Measurements from ENCODE around the gene KRTAP2-2. TPM values are rescaled to one million over a fixed set of nuclear protein-coding genes. Genes with fewer than 3 reads are reported as not detected.
"Not testable (repeated sequence)": the region's sequence is repeated elsewhere in the genome, so short reads cannot be mapped to it uniquely, and the experiment has no call there.

KRTAP2-2 gene
- total and polyA plus RNA-seq, 9 donors: not detected

- H3K27me3 ChIP-seq (ENCODE audit: control insufficient read depth, insufficient read depth, low read length); H3K27ac ChIP-seq (ENCODE audit: low read length); H3K9me3 ChIP-seq (replicated peaks; ENCODE audit: control insufficient read depth, low read depth, low read length); DNase-seq; H3K36me3 ChIP-seq (ENCODE audit: control insufficient read depth, insufficient read depth, low read length); H3K4me1 ChIP-seq (ENCODE audit: control insufficient read depth, insufficient read depth, low read length); H3K4me3 ChIP-seq (ENCODE audit: low read length): not testable (repeated sequence)
- WGBS (ENCODE audit: insufficient coverage): 72% methylated on average over 10 of the region's 14 CpGs
These were observed 29.2 kb upstream of the KRTAP2-2 start, which contains the start of gene KRTAP4-7 for GRCh38 chr17:41084100-41084856. KRTAP4-7 (plus strand) TSS chr17:41084150; CDS start chr17:41084207, 57 bp downstream.

GRCh38 chr17:41083427-41083826 lies 28.4 kb upstream of the KRTAP2-2 start:
- H3K9me3 ChIP-seq (replicated peaks; ENCODE audit: control insufficient read depth, low read depth, low read length); H3K4me1 ChIP-seq (ENCODE audit: control insufficient read depth, insufficient read depth, low read length); H3K27me3 ChIP-seq (ENCODE audit: control insufficient read depth, insufficient read depth, low read length); H3K4me3 ChIP-seq (ENCODE audit: low read length); H3K36me3 ChIP-seq (ENCODE audit: control insufficient read depth, insufficient read depth, low read length); H3K27ac ChIP-seq (ENCODE audit: low read length); DNase-seq: not testable (repeated sequence)
- WGBS (ENCODE audit: insufficient coverage): no CpG with 5 or more reads among the region's 2 CpGs

GRCh38 chr17:41082626-41083025 lies 27.6 kb upstream of the KRTAP2-2 start:
- H3K27ac ChIP-seq (ENCODE audit: low read length): no peak overlapping the region
- no peaks in the 10 kb centered on the region for H3K27me3 ChIP-seq (ENCODE audit: control insufficient read depth, insufficient read depth, low read length)
- WGBS (ENCODE audit: insufficient coverage): 75% methylated on average over 1 of the region's 4 CpGs
- H3K9me3 ChIP-seq (replicated peaks; ENCODE audit: control insufficient read depth, low read depth, low read length): no peaks in the 10 kb centered on the region
- H3K4me1 ChIP-seq (ENCODE audit: control insufficient read depth, insufficient read depth, low read length): no peaks in the 10 kb centered on the region
- no peak overlapping the region for H3K4me3 ChIP-seq (ENCODE audit: low read length)
- DNase-seq: no peak
- no peaks in the 10 kb centered on the region for H3K36me3 ChIP-seq (ENCODE audit: control insufficient read depth, insufficient read depth, low read length)

- no peak for DNase-seq
- Histone ChIP-seq H3K27ac (ENCODE audit: low read length) (no peak overlapping the region), H3K36me3 (ENCODE audit: control insufficient read depth, insufficient read depth, low read length) (no peaks in the 10 kb centered on the region), H3K27me3 (ENCODE audit: control insufficient read depth, insufficient read depth, low read length) (no peaks in the 10 kb centered on the region), H3K4me3 (ENCODE audit: low read length) (no peak overlapping the region), H3K9me3 (replicated peaks; ENCODE audit: control insufficient read depth, low read depth, low read length) (no peaks in the 10 kb centered on the region), H3K4me1 (ENCODE audit: control insufficient read depth, insufficient read depth, low read length) (no peaks in the 10 kb centered on the region)
These were observed 21.8 kb upstream of the KRTAP2-2 start for GRCh38 chr17:41076788-41077187.

GRCh38 chr17:41073676-41074075 lies 18.6 kb upstream of the KRTAP2-2 start:
- no peak for DNase-seq
- no peak overlapping the region for H3K4me3 ChIP-seq (ENCODE audit: low read length)

GRCh38 chr17:41071606-41072360 lies 16.8 kb upstream of the KRTAP2-2 start:
- H3K27ac ChIP-seq (ENCODE audit: low read length): no peak overlapping the region
- peak; percentile 17 for DNase-seq
- H3K4me3 ChIP-seq (ENCODE audit: low read length): no peak overlapping the region
- no peaks in the 10 kb centered on the region for H3K4me1 ChIP-seq (ENCODE audit: control insufficient read depth, insufficient read depth, low read length)
- 71% methylated on average over 3 of the region's 5 CpGs for WGBS (ENCODE audit: insufficient coverage)
- no peaks in the 10 kb centered on the region for H3K36me3 ChIP-seq (ENCODE audit: control insufficient read depth, insufficient read depth, low read length)
- no peaks in the 10 kb centered on the region for H3K9me3 ChIP-seq (replicated peaks; ENCODE audit: control insufficient read depth, low read depth, low read length)
- no peaks in the 10 kb centered on the region for H3K27me3 ChIP-seq (ENCODE audit: control insufficient read depth, insufficient read depth, low read length)

More at GRCh38 chr17:41073676-41074075, 18.6 kb upstream of the KRTAP2-2 start:
- Histone ChIP-seq H3K27me3 (ENCODE audit: control insufficient read depth, insufficient read depth, low read length) (no peaks in the 10 kb centered on the region), H3K36me3 (ENCODE audit: control insufficient read depth, insufficient read depth, low read length) (no peaks in the 10 kb centered on the region), H3K9me3 (replicated peaks; ENCODE audit: control insufficient read depth, low read depth, low read length) (no peaks in the 10 kb centered on the region), H3K27ac (ENCODE audit: low read length) (no peak overlapping the region), H3K4me1 (ENCODE audit: control insufficient read depth, insufficient read depth, low read length) (no peaks in the 10 kb centered on the region)
- no CpG with 5 or more reads among the region's 2 CpGs for WGBS (ENCODE audit: insufficient coverage)

- WGBS (ENCODE audit: insufficient coverage): 75% methylated on average over 1 of the region's 3 CpGs
These were observed 14.0 kb upstream of the KRTAP2-2 start for GRCh38 chr17:41069031-41069430.

GRCh38 chr17:41067281-41067680 lies 12.3 kb upstream of the KRTAP2-2 start:
- Histone ChIP-seq H3K4me1 (ENCODE audit: control insufficient read depth, insufficient read depth, low read length) (no peaks in the 10 kb centered on the region), H3K36me3 (ENCODE audit: control insufficient read depth, insufficient read depth, low read length) (no peaks in the 10 kb centered on the region), H3K4me3 (ENCODE audit: low read length) (no peak overlapping the region), H3K27me3 (ENCODE audit: control insufficient read depth, insufficient read depth, low read length) (no peaks in the 10 kb centered on the region), H3K27ac (ENCODE audit: low read length) (no peak overlapping the region), H3K9me3 (replicated peaks; ENCODE audit: control insufficient read depth, low read depth, low read length) (no peaks in the 10 kb centered on the region)
- DNase-seq: no peak

More at GRCh38 chr17:41069031-41069430, 14.0 kb upstream of the KRTAP2-2 start:
- Histone ChIP-seq H3K4me3 (ENCODE audit: low read length) (no peak overlapping the region), H3K27ac (ENCODE audit: low read length) (no peak overlapping the region), H3K27me3 (ENCODE audit: control insufficient read depth, insufficient read depth, low read length) (no peaks in the 10 kb centered on the region), H3K9me3 (replicated peaks; ENCODE audit: control insufficient read depth, low read depth, low read length) (no peaks in the 10 kb centered on the region), H3K36me3 (ENCODE audit: control insufficient read depth, insufficient read depth, low read length) (no peaks in the 10 kb centered on the region), H3K4me1 (ENCODE audit: control insufficient read depth, insufficient read depth, low read length) (no peaks in the 10 kb centered on the region)
- DNase-seq: no peak

- H3K27ac ChIP-seq (ENCODE audit: low read length): no peak within 1 kb of the TSS
- no peak within 1 kb of the TSS for H3K4me3 ChIP-seq (ENCODE audit: low read length)
- no peaks in the 10 kb centered on the region for H3K4me1 ChIP-seq (ENCODE audit: control insufficient read depth, insufficient read depth, low read length)
- whole genome bisulfite sequencing (ENCODE audit: insufficient coverage): 67% methylated on average over 1 of the region's 6 CpGs
- no peaks in the 10 kb centered on the region for H3K27me3 ChIP-seq (ENCODE audit: control insufficient read depth, insufficient read depth, low read length)
- H3K9me3 ChIP-seq (replicated peaks; ENCODE audit: control insufficient read depth, low read depth, low read length): no peaks in the 10 kb centered on the region
- no peaks in the 10 kb centered on the region for H3K36me3 ChIP-seq (ENCODE audit: control insufficient read depth, insufficient read depth, low read length)
- no peak for DNase-seq
These were observed 11.0 kb upstream of the KRTAP2-2 start, which contains the start of gene KRTAP2-4 for GRCh38 chr17:41065829-41066624. KRTAP2-4 (minus strand) TSS chr17:41065879; CDS start chr17:41065845, 34 bp downstream.
